DND-41 (cell line): Measurements from ENCODE around the gene AHSG.

Experiments
- ATAC-seq: fragments of 200-7000 bp; cut with Tn5 transposase; 3 replicates; pipeline ENCODE4 v1.9.1; 2021; ENCODE audit warnings: low read depth; ENCODE audit not compliant: insufficient read depth
- DNase-seq: peaks from one replicate; pipeline ENCODE4 v3.0.0-alpha.2; 2020
- H2AFZ ChIP-seq: 2 replicates; pipeline ENCODE4 v1.6.0; 2012; ENCODE audit warnings: low read depth, low read length
- H3K27ac ChIP-seq: 2 replicates; pipeline ENCODE4 v1.5.1; 2012; ENCODE audit warnings: low read length, inconsistent platforms
- H3K27me3 ChIP-seq: fragments of 200-600 bp; sonication (generic); 2 replicates; pipeline ENCODE4 v1.6.0; 2012; ENCODE audit warnings: low read length, mild to moderate bottlenecking, inconsistent platforms; ENCODE audit not compliant: insufficient read depth, poor library complexity
- H3K36me3 ChIP-seq: 2 replicates; pipeline ENCODE4 v1.5.1; 2012; ENCODE audit warnings: low read length, inconsistent platforms; ENCODE audit not compliant: insufficient read depth
- H3K4me1 ChIP-seq: 2 replicates; pipeline ENCODE4 v1.5.1; 2012; ENCODE audit warnings: mild to moderate bottlenecking, low read length; ENCODE audit not compliant: insufficient read depth
- H3K4me2 ChIP-seq: 2 replicates; pipeline ENCODE4 v1.6.0; 2012; ENCODE audit warnings: mild to moderate bottlenecking, moderate library complexity, low read length, inconsistent platforms; ENCODE audit not compliant: insufficient read depth
- H3K4me3 ChIP-seq, 2 experiments: fragments of 200-600 bp in 1 of 2; shearing (Covaris generic) in 1 of 2; 2 replicates each; pipeline ENCODE4 v1.5.1; 2012 to 2016; ENCODE audit warnings: inconsistent platforms in 2 of 2, low read length in 2 of 2, mild to moderate bottlenecking in 2 of 2, low read depth in 1 of 2, moderate library complexity in 1 of 2
- H3K79me2 ChIP-seq: 2 replicates; pipeline ENCODE4 v1.6.0; 2012; ENCODE audit warnings: low read length, inconsistent platforms; ENCODE audit not compliant: insufficient read depth
- H3K9ac ChIP-seq: 2 replicates; pipeline ENCODE4 v1.6.0; 2012; ENCODE audit warnings: low read depth, mild to moderate bottlenecking, inconsistent platforms, low read length, moderate library complexity
- H3K9me3 ChIP-seq: 2 replicates; pipeline ENCODE4 v1.5.1; 2012; ENCODE audit warnings: low read length, moderate library complexity, mild to moderate bottlenecking, inconsistent platforms; ENCODE audit not compliant: insufficient read depth, severe bottlenecking
- H4K20me1 ChIP-seq: 2 replicates; pipeline ENCODE4 v1.6.0; 2012; ENCODE audit warnings: low read length; ENCODE audit not compliant: insufficient read depth
- CTCF ChIP-seq: IDR thresholded peaks from 2 replicates; pipeline ENCODE4 v1.5.1; 2012; ENCODE audit warnings: borderline replicate concordance, low read length, moderate library complexity, mild to moderate bottlenecking; ENCODE audit not compliant: poor library complexity, severe bottlenecking; ENCODE audit errors: extremely low read depth
- EZH2 ChIP-seq: IDR thresholded peaks from 3 replicates; pipeline ENCODE4 v1.6.1; 2012; ENCODE audit warnings: borderline replicate concordance, low read depth, mild to moderate bottlenecking, moderate library complexity, low read length, inconsistent platforms; ENCODE audit not compliant: severe bottlenecking

AHSG gene

GRCh38 chr3:186664506-186664905 lies 51.6 kb downstream of the AHSG start:
- no peak overlapping the region for H3K4me2 ChIP-seq
- no peak for ATAC-seq
- H3K27ac ChIP-seq: no peak overlapping the region
- H3K27me3 ChIP-seq: no peaks in the 10 kb centered on the region
- TF ChIP-seq CTCF (no peak), EZH2 (no peak)
- no peaks in the 10 kb centered on the region for H3K4me1 ChIP-seq
- no peak for DNase-seq
- no peaks in the 10 kb centered on the region for H3K9me3 ChIP-seq
- no peaks in the 10 kb centered on the region; the same call in 1 of the 2 replicates for H4K20me1 ChIP-seq
- no peaks in the 10 kb centered on the region for H3K36me3 ChIP-seq
- no peak overlapping the region for H3K9ac ChIP-seq
- no peak overlapping the region for H3K4me3 ChIP-seq
- H2AFZ ChIP-seq: no peak overlapping the region
- no peaks in the 10 kb centered on the region for H3K79me2 ChIP-seq

- no peak for DNase-seq
- ATAC-seq: no peak
- Histone ChIP-seq H2AFZ (no peak within 1 kb of the TSS), H3K9ac (no peak within 1 kb of the TSS), H3K9me3 (no peaks in the 10 kb centered on the region), H4K20me1 (no peaks in the 10 kb centered on the region; the same call in 1 of the 2 replicates), H3K36me3 (no peaks in the 10 kb centered on the region), H3K4me2 (no peak within 1 kb of the TSS), H3K27me3 (no peaks in the 10 kb centered on the region), H3K4me3 (no peak within 1 kb of the TSS), H3K4me1 (no peaks in the 10 kb centered on the region), H3K27ac (no peak within 1 kb of the TSS), H3K79me2 (no peaks in the 10 kb centered on the region)
- TF ChIP-seq EZH2 (no peak), CTCF (no peak)
Observed at GRCh38 chr3:186665625-186666188, 52.8 kb downstream of the AHSG start, which contains the start of gene HRG. Gene HRG (plus strand): TSS chr3:186666014. CDS start chr3:186666032, 18 bp downstream.

- Histone ChIP-seq H3K79me2 (no peaks in the 10 kb centered on the region), H3K4me2 (no peak overlapping the region), H3K27ac (no peak overlapping the region), H3K9ac (no peak overlapping the region), H3K27me3 (no peaks in the 10 kb centered on the region), H3K9me3 (no peaks in the 10 kb centered on the region), H3K36me3 (no peaks in the 10 kb centered on the region), H3K4me1 (no peaks in the 10 kb centered on the region), H2AFZ (no peak overlapping the region), H4K20me1 (no peaks in the 10 kb centered on the region; the same call in 1 of the 2 replicates), H3K4me3 (no peak overlapping the region)
- DNase-seq: no peak
- no peak for ATAC-seq
- TF ChIP-seq EZH2 (no peak), CTCF (no peak)
Observed at GRCh38 chr3:186668426-186668825, 55.6 kb downstream of the AHSG start.
